Keratinocyte (primary cell): ENCODE data around the gene NIPAL4. TPM values are rescaled to one million over a fixed set of nuclear protein-coding genes. Genes with fewer than 3 reads are reported as not detected.

ENCODE experiments used
- DNase-seq: peaks from one replicate; pipeline ENCODE4 v3.0.0-alpha.2; 2011; ENCODE audit warnings: low read depth, missing footprints, low spot score
- FAIRE-seq: peaks from 2 replicates; lab custom pipeline; 2011; peaks lifted over from hg19 to GRCh38; lab: Jason Lieb, UNC
- H2AFZ ChIP-seq: 2 replicates; pipeline ENCODE4 v1.6.0; 2012; ENCODE audit warnings: low read length, control low read depth, inconsistent platforms; ENCODE audit not compliant: control insufficient read depth
- H3K27ac ChIP-seq: 2 replicates; pipeline ENCODE4 v1.5.1; 2011; ENCODE audit warnings: low read length; ENCODE audit not compliant: control insufficient read depth, insufficient read depth
- H3K27me3 ChIP-seq: 3 replicates; pipeline ENCODE4 v1.6.0; 2011; ENCODE audit warnings: low read length; ENCODE audit not compliant: control insufficient read depth, insufficient read depth; ENCODE audit errors: extremely low read depth
- H3K36me3 ChIP-seq, 2 experiments: 2 replicates in 1 of 2; 3 replicates in 1 of 2; pipeline ENCODE4 v1.5.1; 2011; ENCODE audit warnings: low read length in 2 of 2, mild to moderate bottlenecking in 1 of 2; ENCODE audit not compliant: control insufficient read depth in 2 of 2, insufficient read depth in 2 of 2; ENCODE audit errors: extremely low read depth in 1 of 2
- H3K4me1 ChIP-seq: 3 replicates; pipeline ENCODE4 v1.5.1; 2011; ENCODE audit warnings: low read length; ENCODE audit not compliant: control insufficient read depth, insufficient read depth; ENCODE audit errors: extremely low read depth
- H3K4me2 ChIP-seq: 3 replicates; pipeline ENCODE4 v1.6.0; 2011; ENCODE audit warnings: low read depth, low read length; ENCODE audit not compliant: control insufficient read depth, insufficient read depth; ENCODE audit errors: extremely low read depth
- H3K4me3 ChIP-seq, 3 experiments: fragments of 200-600 bp in 1 of 3; sonication (generic) in 1 of 3; 2 replicates in 2 of 3; 3 replicates in 1 of 3; pipeline ENCODE4 v1.5.1; 2011 to 2016; ENCODE audit warnings: low read length in 3 of 3, mild to moderate bottlenecking in 3 of 3, control low read depth in 2 of 3, inconsistent platforms in 1 of 3, low read depth in 1 of 3, mixed read lengths in 1 of 3, mixed run types in 1 of 3, moderate library complexity in 1 of 3; ENCODE audit not compliant: control insufficient read depth in 2 of 3, insufficient read depth in 2 of 3; ENCODE audit errors: extremely low read depth in 1 of 3
- H3K79me2 ChIP-seq: 2 replicates; pipeline ENCODE4 v1.6.0; 2012; ENCODE audit warnings: low read length; ENCODE audit not compliant: control insufficient read depth, insufficient read depth
- H3K9ac ChIP-seq: 3 replicates; pipeline ENCODE4 v1.6.0; 2011; ENCODE audit warnings: low read length; ENCODE audit not compliant: control insufficient read depth, insufficient read depth; ENCODE audit errors: extremely low read depth
- H3K9me1 ChIP-seq: 3 replicates; pipeline ENCODE4 v1.6.0; 2011; ENCODE audit warnings: low read length; ENCODE audit not compliant: control insufficient read depth, insufficient read depth; ENCODE audit errors: extremely low read depth
- H3K9me3 ChIP-seq: 2 replicates; pipeline ENCODE4 v1.5.1; 2012; ENCODE audit warnings: low read depth, low read length; ENCODE audit not compliant: control insufficient read depth
- H4K20me1 ChIP-seq: 3 replicates; pipeline ENCODE4 v1.6.0; 2011; ENCODE audit warnings: low read length; ENCODE audit not compliant: control insufficient read depth, insufficient read depth; ENCODE audit errors: extremely low read depth
- EZH2 ChIP-seq: IDR thresholded peaks from one replicate; pipeline ENCODE4 v1.6.1; 2012; ENCODE audit warnings: inconsistent platforms, mild to moderate bottlenecking, low read length, moderate library complexity
- dilution Hi-C: fragments of 300-500 bp; cut with MboI; formaldehyde crosslinking; loops from one replicate; pipeline ENCODE4 v1.7.0; 2020; ENCODE audit warnings: low sequenced_read_pairs; ENCODE audit not compliant: extremely low pct_ligation_motif_present
- polyA plus RNA-seq, 5 experiments: library from polyadenylated mRNA; depleted of rRNA in 3 of 5; stranded (reverse) in 3 of 5; stranded (forward) in 1 of 5; unstranded in 1 of 5; fragments of >200 nt; gene quantifications; 1 replicate in 1 of 5; 2 replicates in 3 of 5; 3 replicates in 1 of 5; pipeline versions ENCODE4 v1.2.1 to v1.2.3, GENCODE V29; 2011 to 2012; ENCODE audit warnings: missing spikeins in 2 of 5, low read depth in 1 of 5, low replicate concordance in 1 of 5
- TF ChIP-seq, protein P1 (sequence below), 3 experiments: IDR thresholded peaks in 1 of 3; conservative IDR thresholded peaks in 1 of 3; optimal IDR thresholded peaks in 1 of 3; 2 replicates in 2 of 3; 3 replicates in 1 of 3; pipeline versions ENCODE3 to v1.5.1; 2011; ENCODE audit warnings: low read length in 3 of 3, mild to moderate bottlenecking in 3 of 3, moderate library complexity in 2 of 3, control low read depth in 1 of 3, inconsistent platforms in 1 of 3; ENCODE audit not compliant: insufficient read depth in 2 of 3; ENCODE audit errors: extremely low read depth in 1 of 3

Gene NIPAL4
- polyA plus RNA-seq, 1 donor (not counting 4 experiments of a cell fraction or from before 2014, with no cell fraction given): 10.3 TPM

DNA sequence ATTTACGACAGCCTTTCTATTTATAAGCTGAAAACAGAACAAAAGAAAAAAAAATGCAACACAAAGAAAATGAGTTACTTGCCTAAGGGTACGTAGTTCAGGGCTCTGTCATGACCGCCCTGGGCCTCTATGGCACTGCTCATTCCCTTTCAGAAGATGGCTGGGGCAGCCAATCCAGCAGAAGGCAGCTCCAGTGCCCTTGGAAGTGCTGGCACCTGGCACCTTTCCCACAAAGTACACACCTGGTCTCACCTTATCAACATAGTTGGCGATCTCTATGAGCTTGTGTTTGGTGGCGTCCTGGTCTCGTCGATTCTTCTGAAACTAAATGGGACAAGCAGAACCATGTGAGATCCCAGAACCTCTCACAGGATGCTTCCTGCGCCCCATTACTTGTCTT, 53.2 kb downstream of the NIPAL4 start:
- Histone ChIP-seq H3K4me1 (peaks cover 17% of the 10 kb centered on the region), H2AFZ (no peak overlapping the region), H4K20me1 (no peaks in the 10 kb centered on the region), H3K4me2 (no peak overlapping the region), H3K9me1 (no peaks in the 10 kb centered on the region), H3K27ac (no peak overlapping the region), H3K36me3 (peaks cover 9 to 13% of the 10 kb centered on the region in 2 experiments), H3K4me3 (no peak overlapping the region), H3K9ac (no peak overlapping the region), H3K9me3 (no peaks in the 10 kb centered on the region), H3K27me3 (no peaks in the 10 kb centered on the region), H3K79me2 (no peaks in the 10 kb centered on the region)
- TF ChIP-seq, protein P1, sequence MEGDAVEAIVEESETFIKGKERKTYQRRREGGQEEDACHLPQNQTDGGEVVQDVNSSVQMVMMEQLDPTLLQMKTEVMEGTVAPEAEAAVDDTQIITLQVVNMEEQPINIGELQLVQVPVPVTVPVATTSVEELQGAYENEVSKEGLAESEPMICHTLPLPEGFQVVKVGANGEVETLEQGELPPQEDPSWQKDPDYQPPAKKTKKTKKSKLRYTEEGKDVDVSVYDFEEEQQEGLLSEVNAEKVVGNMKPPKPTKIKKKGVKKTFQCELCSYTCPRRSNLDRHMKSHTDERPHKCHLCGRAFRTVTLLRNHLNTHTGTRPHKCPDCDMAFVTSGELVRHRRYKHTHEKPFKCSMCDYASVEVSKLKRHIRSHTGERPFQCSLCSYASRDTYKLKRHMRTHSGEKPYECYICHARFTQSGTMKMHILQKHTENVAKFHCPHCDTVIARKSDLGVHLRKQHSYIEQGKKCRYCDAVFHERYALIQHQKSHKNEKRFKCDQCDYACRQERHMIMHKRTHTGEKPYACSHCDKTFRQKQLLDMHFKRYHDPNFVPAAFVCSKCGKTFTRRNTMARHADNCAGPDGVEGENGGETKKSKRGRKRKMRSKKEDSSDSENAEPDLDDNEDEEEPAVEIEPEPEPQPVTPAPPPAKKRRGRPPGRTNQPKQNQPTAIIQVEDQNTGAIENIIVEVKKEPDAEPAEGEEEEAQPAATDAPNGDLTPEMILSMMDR (optimal IDR thresholded peaks at IDR 0.05 in 1 of 3, IDR thresholded peaks at IDR 0.05 in 1 of 3, conservative IDR thresholded peaks at IDR 0.05 in 1 of 3; ENCODE audit: extremely low read depth in 1 of 3, insufficient read depth in 2 of 3, low read length in 3 of 3): no peak
- TF ChIP-seq EZH2: no peak
- dilution Hi-C loops: no loop called here
- no peak for FAIRE-seq
- DNase-seq: no peak

DNA sequence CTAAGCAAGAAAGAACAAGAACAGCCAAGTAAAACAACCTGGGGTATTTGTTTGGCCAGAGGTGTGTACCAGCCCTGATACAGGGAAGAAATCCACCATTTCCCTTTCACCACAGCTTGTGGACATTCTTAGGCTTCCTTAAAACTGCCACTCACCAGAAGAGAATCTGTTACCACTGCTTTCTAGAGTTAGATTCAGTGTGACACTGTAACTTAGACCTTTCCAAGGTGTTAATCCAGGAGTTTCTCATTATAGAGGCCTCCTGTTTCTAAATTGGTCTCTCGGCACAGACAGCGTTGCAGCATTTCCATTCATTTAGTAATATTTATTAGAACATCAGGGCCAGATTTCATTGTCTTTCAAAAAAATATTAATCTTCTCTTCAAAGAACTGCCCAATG, 55.0 kb downstream of the NIPAL4 start:
- FAIRE-seq: no peak
- no peak overlapping the region for H3K4me3 ChIP-seq
- DNase-seq: no peak
- no peak overlapping the region for H3K4me2 ChIP-seq
- H3K79me2 ChIP-seq: no peaks in the 10 kb centered on the region
- no peak overlapping the region for H3K9ac ChIP-seq
- dilution Hi-C loops: no loop called here
- peaks cover 17% of the 10 kb centered on the region for H3K4me1 ChIP-seq
- H2AFZ ChIP-seq: no peak overlapping the region
- no peaks in the 10 kb centered on the region for H3K9me3 ChIP-seq
- H4K20me1 ChIP-seq: no peaks in the 10 kb centered on the region
- no peaks in the 10 kb centered on the region for H3K27me3 ChIP-seq
- H3K36me3 ChIP-seq: peaks cover 3 to 12% of the 10 kb centered on the region in 2 experiments
- TF ChIP-seq, protein P1 (optimal IDR thresholded peaks at IDR 0.05 in 1 of 3, IDR thresholded peaks at IDR 0.05 in 1 of 3, conservative IDR thresholded peaks at IDR 0.05 in 1 of 3; ENCODE audit: extremely low read depth in 1 of 3, insufficient read depth in 2 of 3, low read length in 3 of 3): no peak
- TF ChIP-seq EZH2: no peak
- no peak overlapping the region for H3K27ac ChIP-seq
- no peaks in the 10 kb centered on the region for H3K9me1 ChIP-seq
